ENCODE measurements around the gene C9orf40. TPM values are rescaled to one million over a fixed set of nuclear protein-coding genes. Genes with fewer than 3 reads are reported as not detected.

The C9orf40 gene
- total RNA-seq: 7.1 and 12.3 TPM in 2 replicates

DNA sequence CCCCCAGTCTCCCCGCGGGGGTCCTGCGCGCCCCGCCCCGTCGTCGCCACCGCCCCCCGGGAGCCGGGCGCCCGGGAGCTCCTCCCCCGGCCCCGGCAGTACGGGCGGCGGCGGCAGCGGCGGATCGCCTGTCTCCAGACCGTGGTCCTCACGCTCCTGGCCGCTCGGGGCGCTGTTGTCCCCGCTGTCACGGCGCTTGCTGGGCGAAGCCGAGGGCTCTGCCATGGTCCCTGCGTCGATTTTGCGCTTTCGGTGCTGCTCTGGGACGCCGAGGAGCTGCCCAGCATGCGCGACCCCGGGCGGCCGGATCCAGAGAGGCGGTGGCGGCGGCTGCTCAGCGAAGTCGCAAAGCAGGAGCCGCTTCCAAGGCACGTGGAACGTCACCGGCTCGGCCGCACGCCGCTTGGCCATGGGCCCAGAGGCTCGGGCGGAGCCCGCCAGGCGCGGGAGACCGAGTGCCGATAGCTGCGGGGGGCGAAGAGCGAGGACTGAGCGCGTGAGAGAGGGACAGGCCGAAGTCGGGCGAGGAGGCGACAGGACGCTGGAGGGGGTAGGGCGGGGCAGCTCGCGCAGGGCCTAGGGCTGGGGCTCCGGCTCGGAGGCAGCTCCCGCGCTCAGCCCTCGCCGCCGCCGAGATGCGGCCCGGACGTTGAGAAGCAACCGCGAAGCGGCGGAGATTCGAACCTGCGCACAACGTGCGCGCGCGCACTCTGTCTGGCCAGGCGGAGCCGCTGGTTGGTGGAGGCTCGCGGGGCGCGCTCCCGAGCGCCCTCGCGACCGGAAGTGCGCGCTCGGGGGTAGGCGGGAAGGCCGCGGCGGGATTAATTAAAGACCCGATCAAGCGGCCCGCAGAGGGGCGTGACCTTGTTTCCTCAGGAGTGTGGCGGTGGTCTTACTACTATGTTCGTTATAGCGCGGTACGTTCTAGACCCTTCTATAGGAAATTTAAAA, at the start of gene C9orf40:
C9orf40 (minus strand) TSS at position 712 of the 951 bp plus-strand sequence; CDS start at position 411, 301 bp downstream.

Other genes with a start within 250 kb of the C9orf40 start
- gene TRPM6, start 65.0 kb downstream of the C9orf40 start, total RNA-seq: 0.08 and 0.47 TPM in 2 replicates
- gene CARNMT1, start 75.4 kb upstream of the C9orf40 start, total RNA-seq: 17.0 and 22.1 TPM in 2 replicates
- gene NMRK1, start 135.2 kb upstream of the C9orf40 start, total RNA-seq: 26.1 and 26.4 TPM in 2 replicates
- gene OSTF1, start 135.6 kb upstream of the C9orf40 start, total RNA-seq: 42.8 and 54.4 TPM in 2 replicates